Uterus (tissue), 2 donors: ENCODE measurements around the gene PLIN4.

ENCODE experiments used
- CTCF ChIP-seq, 4 experiments: fragments of 200-600 bp in 2 of 4; fragments of 450-650 bp in 2 of 4; sonication (generic) in 2 of 4; IDR thresholded peaks; one replicate each; pipeline ENCODE4 v1.5.1; 2016 to 2019; ENCODE audit warnings: antibody characterized with exemption in 4 of 4, mild to moderate bottlenecking in 2 of 4, moderate library complexity in 1 of 4
- POLR2A ChIP-seq, 2 donors: fragments of 450-650 bp; IDR thresholded peaks; one replicate each; pipeline ENCODE4 v1.6.1; 2016; ENCODE audit warnings: antibody characterized with exemption in 2 of 2, mild to moderate bottlenecking in 1 of 2, moderate library complexity in 1 of 2

GRCh38 chr19:4454747-4455718, 63.3 kb downstream of the PLIN4 start:
- TF ChIP-seq CTCF (IDR thresholded peaks at IDR 0.05), result no peak
- TF ChIP-seq POLR2A (IDR thresholded peaks at IDR 0.05), result no peak
